ENCODE results near the gene CACNA2D2.

The CACNA2D2 gene

DNA sequence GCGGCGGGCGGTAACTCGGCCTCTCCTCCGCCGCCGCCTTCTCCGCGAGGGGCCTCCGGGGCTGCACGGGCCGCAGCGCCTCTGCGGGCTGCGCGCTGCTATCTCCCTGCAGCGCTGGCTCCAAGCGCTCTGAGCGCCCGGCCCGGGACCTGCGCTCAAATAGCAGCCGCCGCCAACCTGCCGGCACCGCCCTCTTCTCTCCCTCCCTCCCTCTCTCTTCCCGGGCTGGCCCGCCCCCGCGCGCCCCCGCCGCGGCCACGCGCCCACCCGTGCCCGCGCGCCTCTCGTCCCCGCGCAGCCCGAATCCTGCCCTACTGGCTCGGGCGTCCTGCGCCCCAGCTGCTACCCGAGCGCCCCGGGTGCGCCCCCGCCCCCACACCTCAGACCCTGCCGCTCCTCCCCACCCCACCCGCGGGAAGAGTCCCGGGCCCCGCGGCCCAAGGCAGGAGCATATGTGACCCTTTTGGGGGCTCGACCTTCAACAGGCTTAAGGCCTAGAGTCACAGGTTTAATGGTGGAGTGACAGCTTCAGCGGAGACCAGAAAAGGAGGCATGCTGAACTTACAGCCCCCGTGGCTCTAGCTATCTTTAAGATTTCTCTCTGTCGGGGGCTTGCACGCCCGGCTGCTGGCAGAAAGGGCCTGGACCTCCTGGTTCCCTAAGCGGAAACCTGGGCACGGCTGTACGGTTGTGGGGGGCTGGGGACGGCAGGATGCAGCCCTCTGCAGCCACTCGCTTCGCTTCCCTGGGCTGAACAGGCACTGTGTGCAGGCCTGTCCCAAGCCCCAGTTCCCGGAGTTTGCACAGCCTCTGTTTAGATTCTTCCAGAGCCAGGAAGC, at the start of gene CACNA2D2:
Gene CACNA2D2 (minus strand): TSS at position 131 of the 839 bp plus-strand sequence. CDS start 211 bp downstream, outside the sequence.
- DNase-seq (ENCODE audit: low read depth in 2 of 2), result peak; percentile 35 to 36

GRCh38 chr3:50552598-50552997, 49.2 kb upstream of the CACNA2D2 start:
- no peak for DNase-seq (ENCODE audit: low read depth in 2 of 2)

GRCh38 chr3:50551681-50552435, 48.4 kb upstream of the CACNA2D2 start:
- no peak for DNase-seq (ENCODE audit: low read depth in 2 of 2)

- no peak for DNase-seq (ENCODE audit: low read depth in 2 of 2)
Measured at GRCh38 chr3:50551054-50551659, 47.7 kb upstream of the CACNA2D2 start.

- DNase-seq (ENCODE audit: low read depth in 2 of 2), result peak in 1 of 2 donors; percentile 28
Measured at GRCh38 chr3:50550079-50550736, 46.8 kb upstream of the CACNA2D2 start.

GRCh38 chr3:50549226-50549625, 45.8 kb upstream of the CACNA2D2 start:
- DNase-seq (ENCODE audit: low read depth in 2 of 2), result no peak

DNA sequence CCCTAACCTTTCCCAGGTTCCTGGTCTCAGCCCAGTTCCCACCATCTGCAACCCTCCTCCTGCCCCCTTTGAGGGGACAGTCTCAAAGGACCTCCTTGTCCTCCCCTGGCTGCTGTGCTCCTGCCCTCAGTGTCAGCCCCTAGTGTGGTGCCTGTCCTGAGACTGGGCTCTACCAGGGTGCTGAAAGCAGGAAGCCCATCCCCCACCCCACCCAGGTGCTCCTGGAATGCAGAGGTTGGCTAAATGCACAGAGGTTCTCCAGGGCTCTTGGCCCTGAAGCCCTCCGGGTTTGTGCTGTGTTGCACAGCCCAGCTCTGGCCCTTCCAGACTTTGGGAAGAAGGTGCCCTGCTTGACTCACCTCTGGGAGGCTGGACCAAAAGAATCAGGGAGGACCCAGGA, 42.3 kb upstream of the CACNA2D2 start:
- DNase-seq (ENCODE audit: low read depth in 2 of 2), result no peak

- DNase-seq (ENCODE audit: low read depth in 2 of 2), result peak in 1 of 2 donors; percentile 14
Measured at GRCh38 chr3:50542177-50543034, 39.0 kb upstream of the CACNA2D2 start.

DNA sequence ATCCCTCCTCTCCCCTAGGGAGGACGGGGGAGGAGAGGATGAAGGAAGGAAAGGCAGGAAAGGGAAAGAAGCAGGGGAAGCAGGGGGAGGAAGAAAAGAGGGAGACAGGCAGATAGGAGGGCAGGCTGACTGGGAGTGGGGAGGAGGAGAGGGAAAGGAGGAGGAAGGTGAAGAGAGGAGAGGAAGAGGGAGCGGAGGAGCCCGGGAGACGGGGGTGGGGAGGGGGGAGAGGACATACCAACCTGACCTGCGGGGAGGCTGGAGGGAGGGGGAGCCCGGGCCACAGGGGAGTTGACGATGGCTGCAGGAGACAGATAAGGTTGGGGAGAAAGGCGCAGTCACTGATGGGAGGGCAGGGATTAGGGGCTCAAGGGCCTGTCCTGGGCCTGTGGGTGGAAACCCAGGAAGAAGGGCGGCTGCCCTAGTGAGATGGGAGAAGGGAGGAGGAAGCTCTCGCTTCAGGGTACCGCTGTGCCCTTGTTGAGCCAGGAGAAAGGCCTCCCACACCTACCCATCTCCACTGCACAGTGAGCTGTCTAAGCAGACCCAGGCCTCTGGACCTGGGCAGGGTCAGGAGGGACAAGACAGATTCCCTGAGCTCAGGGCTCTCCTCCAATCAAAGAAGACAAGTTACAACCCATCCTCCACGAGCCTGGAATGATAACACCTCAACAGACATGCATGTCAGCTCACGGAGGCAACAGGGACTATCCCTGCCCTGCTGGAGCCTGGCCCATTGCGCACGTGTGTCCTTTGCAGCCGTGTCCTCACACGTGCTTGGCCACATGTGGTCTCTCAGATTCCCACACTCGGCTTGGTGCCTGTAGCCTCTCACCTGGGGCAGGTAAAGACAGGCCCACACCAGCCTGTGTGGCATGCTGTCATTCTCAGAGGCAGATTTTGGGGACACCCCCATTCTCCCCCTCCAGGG, 36.2 kb upstream of the CACNA2D2 start:
- DNase-seq (ENCODE audit: low read depth in 2 of 2), result no peak

DNA sequence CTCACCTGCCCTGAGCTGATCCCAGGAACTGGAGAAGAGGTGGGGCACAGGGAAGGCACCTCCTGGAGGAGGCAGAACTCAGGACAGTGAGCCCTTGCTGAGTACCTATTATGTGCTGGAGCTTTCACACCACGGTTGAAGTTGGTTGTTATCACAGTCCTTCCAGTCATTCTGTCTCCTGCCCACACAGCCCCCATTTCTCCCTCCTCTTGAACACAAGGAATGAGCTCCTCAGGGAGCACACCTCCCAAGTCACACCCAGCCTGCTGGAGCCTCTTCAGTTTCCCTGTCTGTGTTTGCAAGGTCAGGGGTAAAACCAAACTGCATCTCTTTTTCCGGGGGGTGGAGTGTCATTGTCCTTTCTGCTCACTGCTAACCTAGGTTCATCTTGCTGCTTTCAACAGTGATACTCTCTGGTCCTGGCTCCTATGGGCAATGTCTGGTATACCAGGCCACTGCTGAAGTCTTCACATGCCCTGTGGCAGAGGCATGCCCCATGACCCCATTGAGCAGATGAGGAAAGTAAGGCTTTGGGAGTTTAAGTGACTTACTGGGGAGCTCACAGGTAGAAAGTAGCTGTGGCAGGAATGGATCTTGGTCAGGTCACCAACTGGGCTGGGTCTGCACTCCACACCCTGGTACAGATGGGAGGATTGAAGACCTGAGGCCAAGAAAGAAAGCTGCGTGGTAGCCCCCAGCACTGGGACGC, 34.1 kb upstream of the CACNA2D2 start:
- DNase-seq (ENCODE audit: low read depth in 2 of 2), result no peak

DNA sequence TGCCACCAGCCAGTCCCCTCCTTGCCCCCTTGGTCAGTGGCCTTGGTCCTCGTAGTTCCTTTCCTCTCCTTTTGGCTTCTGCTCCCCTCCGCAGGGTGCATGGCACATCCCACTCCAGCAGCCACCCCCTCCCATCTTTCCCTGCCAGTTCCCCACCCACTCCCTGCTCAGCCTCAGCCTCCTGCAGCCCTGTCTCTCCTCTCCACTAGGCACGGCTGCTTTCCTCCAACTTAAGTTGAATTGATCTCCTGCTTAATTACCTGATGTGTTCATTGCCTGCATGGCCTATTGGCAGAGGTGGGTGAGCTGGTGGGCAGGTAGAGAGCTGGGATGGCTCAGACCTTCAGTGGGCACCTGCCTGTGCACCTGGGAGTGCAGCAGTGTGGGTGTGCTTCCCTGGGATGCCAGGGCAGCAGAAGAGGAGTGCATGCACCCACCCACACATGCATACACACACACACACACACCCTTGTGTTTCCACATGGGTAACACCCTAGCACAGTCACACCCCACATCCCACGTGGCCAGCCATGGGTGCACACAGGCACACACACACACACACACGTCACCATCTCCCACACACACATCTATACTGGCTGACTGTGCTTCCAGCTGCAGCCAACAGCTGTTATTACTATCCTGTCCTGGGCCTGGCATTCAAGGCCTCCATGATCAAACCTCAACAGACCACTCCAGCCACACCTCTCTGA, 33.2 kb upstream of the CACNA2D2 start:
- DNase-seq (ENCODE audit: low read depth in 2 of 2), result no peak

- no peak for DNase-seq (ENCODE audit: low read depth in 2 of 2)
Measured at GRCh38 chr3:50534681-50535330, 31.4 kb upstream of the CACNA2D2 start.

- DNase-seq (ENCODE audit: low read depth in 2 of 2), result no peak
Measured at GRCh38 chr3:50533807-50534461, 30.5 kb upstream of the CACNA2D2 start.

DNA sequence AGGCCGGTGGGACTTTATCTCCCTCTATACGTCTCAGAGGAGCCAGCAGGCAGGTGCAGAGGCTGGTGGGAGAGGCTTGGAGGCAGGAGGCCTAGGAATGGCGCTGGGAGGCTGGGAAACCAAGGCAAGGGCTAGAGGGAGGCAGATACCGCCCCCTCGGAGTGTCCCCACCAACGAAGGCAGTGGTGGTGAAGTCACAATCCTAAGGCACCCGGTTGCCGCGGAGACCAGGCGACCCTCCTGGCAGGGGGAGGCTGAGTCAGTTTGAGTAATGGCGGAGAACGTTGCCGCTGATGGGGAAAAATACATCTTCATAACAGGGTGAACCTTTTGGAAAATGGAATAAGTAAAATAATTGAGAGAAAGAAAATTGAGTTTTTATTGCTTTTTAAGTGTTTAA, 29.9 kb upstream of the CACNA2D2 start:
- DNase-seq (ENCODE audit: low read depth in 2 of 2), result no peak

DNA sequence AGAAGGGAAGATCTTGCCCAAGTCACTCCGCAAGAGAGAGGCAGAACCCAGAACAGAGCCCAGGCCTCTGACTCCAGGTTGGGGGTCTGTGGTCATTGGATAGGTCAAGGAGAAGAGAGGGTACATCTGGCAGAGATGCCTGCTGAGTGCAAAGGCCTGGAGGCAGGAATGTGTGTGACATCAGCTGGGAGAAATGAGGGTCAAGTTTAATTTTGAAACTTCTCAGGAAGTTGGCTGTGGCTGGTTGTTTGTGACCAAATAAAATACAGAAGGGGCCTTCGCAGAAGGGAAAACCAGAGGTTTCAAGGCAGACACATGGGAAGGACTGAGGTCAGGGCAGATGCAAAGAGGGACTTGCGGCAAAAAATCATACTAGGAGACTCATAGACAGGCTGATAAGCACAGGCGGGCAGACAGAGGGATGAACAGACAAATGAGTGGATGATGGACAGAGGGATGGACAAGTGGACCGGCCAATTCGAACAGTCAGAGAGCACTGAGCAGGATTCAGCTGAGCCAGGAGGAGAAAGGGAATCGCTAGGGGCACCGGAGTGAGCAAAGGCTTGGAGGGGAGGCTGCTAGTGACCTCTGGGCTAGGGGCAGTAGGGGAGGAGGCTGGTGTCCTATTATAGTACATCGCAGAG, 28.8 kb upstream of the CACNA2D2 start:
- no peak for DNase-seq (ENCODE audit: low read depth in 2 of 2)

DNA sequence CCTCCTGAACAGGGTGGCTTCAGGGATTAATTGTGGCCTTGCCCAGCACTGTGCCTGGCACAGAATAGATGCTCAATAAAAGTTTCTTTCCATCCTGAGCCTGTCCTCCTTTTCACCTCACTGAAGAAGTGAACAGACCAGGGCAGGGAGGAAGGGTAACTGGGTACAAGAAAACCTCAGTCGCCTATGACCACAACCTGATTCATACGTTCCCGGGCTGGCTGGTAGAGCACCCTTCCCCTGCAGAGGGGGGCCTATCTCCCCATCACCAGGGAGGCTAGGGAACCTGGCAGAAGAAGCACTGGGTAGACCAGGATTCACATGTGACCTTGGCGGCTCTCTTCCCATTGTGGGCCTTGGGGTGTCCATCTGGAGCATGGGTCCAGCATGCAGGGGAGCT, 27.8 kb upstream of the CACNA2D2 start:
- DNase-seq (ENCODE audit: low read depth in 2 of 2), result no peak
